Epithelial cell of proximal tubule (primary cell): Measurements from ENCODE around the gene NKD2. TPM values are rescaled to one million over a fixed set of nuclear protein-coding genes. Genes with fewer than 3 reads are reported as not detected.

Experiments used
- DNase-seq: peaks from one replicate; pipeline ENCODE4 v3.0.0-alpha.2; 2011; ENCODE audit warnings: low read depth
- H3K4me3 ChIP-seq: 2 replicates; pipeline ENCODE4 v1.5.1; 2011; ENCODE audit warnings: low read depth, mild to moderate bottlenecking, low read length
- CTCF ChIP-seq: conservative IDR thresholded peaks from 2 replicates; pipeline ENCODE4 v1.5.1; 2012; ENCODE audit warnings: low read depth, mild to moderate bottlenecking, low read length
- total RNA-seq: library from RNA; depleted of rRNA; stranded (reverse); fragments of >200 nt; gene quantifications from 2 replicates; pipeline ENCODE4 v1.2.3, GENCODE V29; 2015

NKD2 gene
- total RNA-seq, 1 donor from 2014 or later = not detected

- no peak for TF ChIP-seq CTCF
- no peak for DNase-seq
- H3K4me3 ChIP-seq = no peak overlapping the region
Observed at GRCh38 chr5:962386-962785, 46.2 kb upstream of the NKD2 start.

GRCh38 chr5:962801-963200, 45.8 kb upstream of the NKD2 start:
- no peak for TF ChIP-seq CTCF
- H3K4me3 ChIP-seq = no peak overlapping the region
- DNase-seq = no peak

- DNase-seq = no peak
- no peak for TF ChIP-seq CTCF
- H3K4me3 ChIP-seq = no peak overlapping the region
Observed at GRCh38 chr5:963310-963672, 45.3 kb upstream of the NKD2 start.

GRCh38 chr5:963673-964531, 44.7 kb upstream of the NKD2 start:
- no peak for DNase-seq
- TF ChIP-seq CTCF = no peak
- H3K4me3 ChIP-seq = no peak overlapping the region

- no peak for DNase-seq
- no peak for TF ChIP-seq CTCF
- H3K4me3 ChIP-seq = no peak overlapping the region
Observed at GRCh38 chr5:964821-965220, 43.8 kb upstream of the NKD2 start.

GRCh38 chr5:965604-966344, 42.8 kb upstream of the NKD2 start:
- no peak overlapping the region for H3K4me3 ChIP-seq
- DNase-seq = no peak
- no peak for TF ChIP-seq CTCF
